AG04450 (cell line): ENCODE data around the gene CYGB. TPM values are rescaled to one million over a fixed set of nuclear protein-coding genes. Genes with fewer than 3 reads are reported as not detected.

ENCODE experiments used
- CTCF ChIA-PET: fragments of 300-600, 350-600 bp; formaldehyde crosslinking; extraction: SDS; loops from one replicate; lab custom pipeline; 2022; ENCODE audit warnings: antibody characterized with exemption, inconsistent platforms; lab: Charles Lee
- POLR2A ChIA-PET: fragments of 350-600 bp; formaldehyde crosslinking; extraction: SDS; loops from one replicate; lab custom pipeline; 2021; ENCODE audit warnings: antibody characterized with exemption, inconsistent platforms; lab: Yijun Ruan, JAX
- DNase-seq: peaks from one replicate; pipeline ENCODE4 v3.0.0-alpha.2; 2011; ENCODE audit warnings: low read depth, low spot score
- H3K27ac ChIP-seq: one replicate; pipeline ENCODE4 v1.5.1; 2012; ENCODE audit warnings: low read depth, low read length, control low read depth
- H3K27me3 ChIP-seq: one replicate; pipeline ENCODE4 v1.6.0; 2012; ENCODE audit warnings: low read length; ENCODE audit not compliant: control insufficient read depth, insufficient read depth
- H3K4me3 ChIP-seq: 2 replicates; pipeline ENCODE4 v1.5.1; 2011; ENCODE audit warnings: mild to moderate bottlenecking, low read depth, low read length, control low read depth
- H3K9me3 ChIP-seq: 2 replicates; pipeline ENCODE4 v1.5.1; 2012; ENCODE audit warnings: low read length; ENCODE audit not compliant: control insufficient read depth, insufficient read depth
- polyA plus RNA-seq: library from polyadenylated mRNA; depleted of rRNA; stranded (reverse); fragments of >200 nt; gene quantifications from 2 replicates; pipeline ENCODE4 v1.2.3, GENCODE V29; 2011
- TF ChIP-seq, protein P1 (sequence below): IDR thresholded peaks from 2 replicates; pipeline ENCODE4 v1.5.1; 2011; ENCODE audit warnings: low read depth, low read length, control low read depth, inconsistent platforms

Gene CYGB
- polyA plus RNA-seq, 1 experiment, result 7.4 TPM

DNA sequence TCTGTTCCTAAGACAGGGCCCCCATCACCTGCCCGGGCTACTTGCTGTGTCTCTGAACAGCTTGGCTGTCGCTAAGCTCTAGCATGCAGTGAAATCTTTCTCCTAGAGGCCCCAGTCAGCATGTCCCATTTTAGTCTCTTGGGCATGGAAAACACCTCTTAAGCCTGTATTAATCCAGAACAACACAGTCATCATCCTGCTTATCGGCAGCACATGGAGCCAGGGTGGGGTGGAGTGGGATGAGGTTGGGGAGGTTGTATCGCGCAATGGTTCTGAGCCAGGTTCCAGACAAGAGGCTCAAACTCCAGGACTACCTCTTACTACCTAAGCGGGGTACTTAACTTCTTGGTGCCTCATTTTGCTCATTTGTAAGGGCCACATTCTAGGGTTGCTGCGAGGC is 40.4 kb upstream of the CYGB start:
- H3K27ac ChIP-seq, result no peak overlapping the region
- ChIA-PET POLR2A (no interaction called here), CTCF (interaction anchor here (0.9 to 2.3 kb wide), 2 partner anchors 46 to 54 kb away, joined by 3 to 12 read pairs; no protein-coding TSS in a partner anchor)
- peaks cover 3% of the 10 kb centered on the region for H3K27me3 ChIP-seq
- no peaks in the 10 kb centered on the region for H3K9me3 ChIP-seq
- DNase-seq, result no peak
- TF ChIP-seq, protein P1, sequence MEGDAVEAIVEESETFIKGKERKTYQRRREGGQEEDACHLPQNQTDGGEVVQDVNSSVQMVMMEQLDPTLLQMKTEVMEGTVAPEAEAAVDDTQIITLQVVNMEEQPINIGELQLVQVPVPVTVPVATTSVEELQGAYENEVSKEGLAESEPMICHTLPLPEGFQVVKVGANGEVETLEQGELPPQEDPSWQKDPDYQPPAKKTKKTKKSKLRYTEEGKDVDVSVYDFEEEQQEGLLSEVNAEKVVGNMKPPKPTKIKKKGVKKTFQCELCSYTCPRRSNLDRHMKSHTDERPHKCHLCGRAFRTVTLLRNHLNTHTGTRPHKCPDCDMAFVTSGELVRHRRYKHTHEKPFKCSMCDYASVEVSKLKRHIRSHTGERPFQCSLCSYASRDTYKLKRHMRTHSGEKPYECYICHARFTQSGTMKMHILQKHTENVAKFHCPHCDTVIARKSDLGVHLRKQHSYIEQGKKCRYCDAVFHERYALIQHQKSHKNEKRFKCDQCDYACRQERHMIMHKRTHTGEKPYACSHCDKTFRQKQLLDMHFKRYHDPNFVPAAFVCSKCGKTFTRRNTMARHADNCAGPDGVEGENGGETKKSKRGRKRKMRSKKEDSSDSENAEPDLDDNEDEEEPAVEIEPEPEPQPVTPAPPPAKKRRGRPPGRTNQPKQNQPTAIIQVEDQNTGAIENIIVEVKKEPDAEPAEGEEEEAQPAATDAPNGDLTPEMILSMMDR, result no peak
- no peak overlapping the region for H3K4me3 ChIP-seq

DNA sequence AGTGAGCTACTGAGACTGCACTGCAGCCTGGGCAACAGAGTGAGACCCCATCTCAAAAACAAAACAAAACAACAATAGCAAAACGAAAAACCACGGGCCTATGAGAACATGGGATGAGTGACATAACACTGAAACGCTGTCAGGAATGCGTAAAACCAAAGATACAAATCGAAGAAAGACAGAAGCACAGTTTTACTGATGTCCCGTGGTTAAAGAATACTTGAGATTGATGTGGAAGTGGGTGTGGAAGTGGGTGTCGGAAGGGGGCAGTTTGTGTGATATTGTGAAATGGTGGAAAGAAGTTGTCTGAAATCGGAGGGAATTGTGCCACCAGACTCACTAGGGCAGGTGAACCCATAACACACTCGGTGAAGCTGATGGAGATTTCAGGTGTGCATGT is 38.7 kb upstream of the CYGB start:
- H3K4me3 ChIP-seq, result no peak overlapping the region
- no peak overlapping the region for H3K27ac ChIP-seq
- POLR2A ChIA-PET, result interaction anchor here (0.6 kb wide), 1 partner anchor 114 kb away, joined by 5 read pairs; no protein-coding TSS in a partner anchor
- DNase-seq, result no peak
- H3K9me3 ChIP-seq, result no peaks in the 10 kb centered on the region
- H3K27me3 ChIP-seq, result no peaks in the 10 kb centered on the region
- TF ChIP-seq, protein P1, result no peak
- CTCF ChIA-PET, result interaction anchor here (0.6 to 1.7 kb wide), 2 partner anchors 17 to 48 kb away, joined by 4 to 8 read pairs; no protein-coding TSS in a partner anchor

DNA sequence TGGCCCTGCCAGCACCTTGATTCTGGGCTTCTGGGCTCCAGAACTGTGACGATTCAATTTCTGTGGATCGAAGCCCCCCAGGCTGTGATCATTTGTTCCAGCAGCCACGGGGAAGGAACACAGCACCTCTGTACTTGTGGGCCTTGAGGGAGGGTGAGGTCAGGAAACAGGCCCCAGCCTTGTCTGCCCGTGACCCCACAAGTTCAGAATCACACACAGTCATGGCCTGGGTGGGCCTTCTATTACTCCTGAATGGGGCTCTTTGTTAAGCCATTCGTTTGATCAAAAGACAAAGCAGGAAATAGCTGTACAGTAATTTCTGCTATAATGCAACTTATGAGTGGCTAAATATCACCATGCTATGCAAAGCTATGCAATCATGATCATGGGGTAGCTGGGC is 38.1 kb upstream of the CYGB start:
- Histone ChIP-seq H3K27ac (no peak overlapping the region), H3K9me3 (peaks cover 6% of the 10 kb centered on the region), H3K4me3 (no peak overlapping the region), H3K27me3 (no peaks in the 10 kb centered on the region)
- TF ChIP-seq, protein P1, result no peak
- CTCF ChIA-PET, result interaction anchor here (1.7 kb wide), 1 partner anchor 48 kb away, joined by 8 read pairs; no protein-coding TSS in a partner anchor
- DNase-seq, result no peak
- POLR2A ChIA-PET, result interaction anchor here (0.6 kb wide), 1 partner anchor 114 kb away, joined by 5 read pairs; no protein-coding TSS in a partner anchor

DNA sequence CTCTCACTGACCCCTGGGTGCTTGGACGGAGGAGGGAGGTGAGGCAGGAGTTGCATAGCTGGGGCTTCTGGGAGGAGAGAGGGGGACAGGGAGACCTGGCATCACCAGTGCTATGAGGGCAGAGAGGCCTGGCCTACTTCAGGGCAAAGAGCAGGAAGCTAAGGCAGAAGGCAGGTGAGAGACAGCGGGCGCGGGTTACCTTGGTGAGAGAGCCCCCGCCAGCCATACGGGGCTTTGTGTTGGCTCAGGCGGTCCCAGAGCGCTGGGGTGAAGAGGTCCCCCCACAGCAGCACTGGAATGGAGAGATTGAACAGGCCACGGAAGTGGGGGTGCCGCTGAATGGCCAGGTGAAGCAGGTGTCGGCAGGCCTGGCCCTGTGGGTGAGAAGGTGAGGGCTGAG is 36.7 kb upstream of the CYGB start:
- DNase-seq, result no peak
- Histone ChIP-seq H3K4me3 (no peak overlapping the region), H3K27me3 (no peaks in the 10 kb centered on the region), H3K9me3 (peaks cover 12% of the 10 kb centered on the region), H3K27ac (no peak overlapping the region)
- TF ChIP-seq, protein P1, result no peak
- ChIA-PET POLR2A (no interaction called here), CTCF (no interaction called here)

DNA sequence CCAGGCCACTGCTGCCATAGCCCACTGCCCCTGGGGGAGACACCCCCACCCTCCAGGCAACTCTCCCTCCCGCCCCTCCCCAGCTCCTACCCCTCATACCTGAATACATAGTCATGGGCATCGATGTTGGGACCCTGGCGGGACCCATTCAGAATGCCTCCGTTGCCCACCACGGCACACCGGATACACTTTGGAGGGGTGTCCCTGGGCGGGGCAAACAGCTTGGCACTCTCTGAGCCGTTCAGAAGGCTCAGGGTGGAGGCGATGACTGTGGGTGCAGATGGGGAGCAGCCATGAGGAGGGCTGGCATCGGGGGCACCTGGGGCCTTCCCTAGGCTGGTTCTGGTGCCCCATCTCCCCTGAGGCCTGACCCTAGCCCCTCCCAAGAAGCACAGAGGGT is 35.6 kb upstream of the CYGB start:
- TF ChIP-seq, protein P1, result no peak
- ChIA-PET CTCF (no interaction called here), POLR2A (no interaction called here)
- H3K9me3 ChIP-seq, result peaks cover 12% of the 10 kb centered on the region
- H3K4me3 ChIP-seq, result no peak overlapping the region
- H3K27ac ChIP-seq, result no peak overlapping the region
- no peaks in the 10 kb centered on the region for H3K27me3 ChIP-seq
- DNase-seq, result no peak
